ENCODE results near the gene SLC31A2. TPM values are rescaled to one million over a fixed set of nuclear protein-coding genes. Genes with fewer than 3 reads are reported as not detected.
A peak's percentile ranks its signal among the peaks of the same experiment; 100 is the strongest.

SLC31A2 gene
- total and polyA plus RNA-seq, 7 donors, result 10.0 to 35.4 (median 16.4) TPM

GRCh38 chr9:113151696-113152630 lies 1.2 kb downstream of the SLC31A2 start:
- Histone ChIP-seq H3K4me1 (peaks cover 18% of the 10 kb centered on the region), H3K27ac (peak overlapping the region; percentile 86), H3K9me3 (no peaks in the 10 kb centered on the region), H3K4me3 (peak overlapping the region; percentile 84), H3K36me3 (ENCODE audit: insufficient read depth in 1 of 2, low read depth in 1 of 2) (no peaks in the 10 kb centered on the region), H3K27me3 (ENCODE audit: insufficient read depth in 3 of 3, low read length in 2 of 3) (no peaks in the 10 kb centered on the region)
- ATAC-seq, result no peak
- 47 to 64% (median 62%) methylated on average over 11 of the region's 11 CpGs for WGBS, 3 donors
- no peak for DNase-seq
- intact Hi-C loops (cut with DNase I), result loop anchor here in 1 of 2 donors (10.0 kb wide), 1 partner anchor 253 kb away; the partner anchor contains the start of gene ALAD
- TF ChIP-seq CTCF (IDR thresholded peaks at IDR 0.05), result no peak

GRCh38 chr9:113152699-113153098 lies 1.9 kb downstream of the SLC31A2 start:
- H3K27ac ChIP-seq, result peak overlapping the region; percentile 86

GRCh38 chr9:113153599-113153998 lies 2.8 kb downstream of the SLC31A2 start:
- Histone ChIP-seq H3K4me1 (peaks cover 18% of the 10 kb centered on the region), H3K36me3 (ENCODE audit: insufficient read depth in 1 of 2, low read depth in 1 of 2) (peaks cover 0 to 15% of the 10 kb centered on the region in 2 donors), H3K9me3 (no peaks in the 10 kb centered on the region), H3K27ac (peak overlapping the region; percentile 79), H3K27me3 (ENCODE audit: insufficient read depth in 3 of 3, low read length in 2 of 3) (no peaks in the 10 kb centered on the region), H3K4me3 (no peak overlapping the region)
- no peak for ATAC-seq
- 85 to 87% (median 86%) methylated on average over 6 of the region's 6 CpGs for WGBS, 3 donors
- intact Hi-C loops (cut with DNase I), result loop anchor here in 1 of 2 donors (10.0 kb wide), 1 partner anchor 251 kb away; the partner anchor contains the start of gene ALAD
- TF ChIP-seq CTCF (IDR thresholded peaks at IDR 0.05), result no peak
- DNase-seq, result no peak

More at GRCh38 chr9:113152699-113153098, 1.9 kb downstream of the SLC31A2 start:
- Histone ChIP-seq H3K4me1 (peaks cover 18% of the 10 kb centered on the region), H3K9me3 (no peaks in the 10 kb centered on the region), H3K4me3 (peak overlapping the region; percentile 84), H3K27me3 (ENCODE audit: insufficient read depth in 3 of 3, low read length in 2 of 3) (no peaks in the 10 kb centered on the region), H3K36me3 (ENCODE audit: insufficient read depth in 1 of 2, low read depth in 1 of 2) (peaks cover 0 to 6% of the 10 kb centered on the region in 2 donors)
- no peak for TF ChIP-seq CTCF (IDR thresholded peaks at IDR 0.05)
- ATAC-seq (no peak), DNase-seq (no peak)
- intact Hi-C loops (cut with DNase I), result loop anchor here in 1 of 2 donors (10.0 kb wide), 1 partner anchor 252 kb away; the partner anchor contains the start of gene ALAD
- WGBS, 3 donors, result 90 to 95% (median 90%) methylated on average over 3 of the region's 3 CpGs

- peak overlapping the region; percentile 79 for H3K27ac ChIP-seq
- DNase-seq (peak; percentile 63 to 70), ATAC-seq (peak; percentile 68 to 85 (median 80))
- H3K27me3 ChIP-seq (ENCODE audit: insufficient read depth in 3 of 3, low read length in 2 of 3), result no peaks in the 10 kb centered on the region
- H3K4me1 ChIP-seq, result peaks cover 18% of the 10 kb centered on the region
- H3K4me3 ChIP-seq, result no peak overlapping the region
- peaks cover 0 to 24% of the 10 kb centered on the region in 2 donors for H3K36me3 ChIP-seq (ENCODE audit: insufficient read depth in 1 of 2, low read depth in 1 of 2)
- 37 to 68% (median 53%) methylated on average over 6 of the region's 6 CpGs for WGBS, 3 donors
- intact Hi-C loops (cut with DNase I), result loop anchor here in 1 of 2 donors (10.0 kb wide), 1 partner anchor 250 kb away; the partner anchor contains the start of gene ALAD
- H3K9me3 ChIP-seq, result no peaks in the 10 kb centered on the region
- TF ChIP-seq CTCF (IDR thresholded peaks at IDR 0.05), result no peak
Observed at GRCh38 chr9:113154471-113154870, 3.7 kb downstream of the SLC31A2 start.

Measured in psoas muscle (tissue), 8 donors.